ENCODE measurements around the gene CD6. TPM values are rescaled to one million over a fixed set of nuclear protein-coding genes. Genes with fewer than 3 reads are reported as not detected.

Gene CD6
- total RNA-seq, 6 experiments from 2014 or later, result 0.29 to 2.4 (median 0.52) TPM

DNA sequence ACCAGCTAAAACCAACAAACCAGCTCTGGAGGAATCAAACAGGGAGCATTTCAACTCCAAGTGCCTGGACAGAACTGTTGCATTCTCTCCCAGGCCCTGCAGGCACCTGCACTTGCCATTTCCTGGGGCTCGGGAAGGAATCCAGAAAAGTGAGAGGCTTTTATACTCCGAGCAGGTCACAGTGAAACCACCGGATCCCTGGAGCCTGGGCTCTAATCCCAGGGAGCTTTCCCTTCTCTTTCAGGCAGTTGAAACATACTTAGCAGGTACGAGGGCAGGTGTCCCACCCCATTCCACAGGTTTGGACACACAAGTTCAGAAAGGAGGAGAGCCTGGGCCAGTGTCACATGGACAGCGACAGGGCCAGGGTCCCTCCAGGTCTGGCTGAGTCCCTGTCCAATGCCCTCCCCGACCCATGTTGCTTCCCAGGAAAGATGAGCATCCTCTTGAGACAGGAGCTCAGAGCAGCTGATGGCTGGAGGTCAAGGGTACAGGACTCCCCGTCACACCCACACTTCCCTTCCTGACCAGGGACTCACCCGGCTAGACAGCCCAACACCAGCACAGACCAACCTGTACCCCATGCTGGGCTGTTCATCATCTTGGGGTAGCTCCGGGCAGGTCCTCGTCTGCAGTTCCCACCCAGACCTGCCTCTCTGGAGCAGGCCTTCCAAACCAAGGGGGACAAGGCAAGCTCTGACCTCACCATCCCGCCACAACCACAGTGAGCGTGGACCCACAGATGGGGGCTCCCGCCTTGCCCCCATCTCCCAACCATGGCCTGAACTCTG, 80.9 kb downstream of the CD6 start:
- Histone ChIP-seq H3K4me3 (no peak overlapping the region), H3K4me1 (no peaks in the 10 kb centered on the region), H3K36me3 (no peaks in the 10 kb centered on the region), H3K27ac (no peak overlapping the region), H3K9me3 (no peaks in the 10 kb centered on the region), H3K27me3 (no peaks in the 10 kb centered on the region)
- peak in 1 of 3 donors; percentile 36 for DNase-seq
- no peak for TF ChIP-seq CTCF (IDR thresholded peaks at IDR 0.05)
- TF ChIP-seq POLR2A (IDR thresholded peaks at IDR 0.05), result no peak
- no peak for ATAC-seq
- intact Hi-C loops (cut with DNase I), result no loop called here
- 62% methylated on average over 4 of the region's 13 CpGs for WGBS (ENCODE audit: insufficient coverage, low coverage, low lambda C conversion rate, missing lambda C conversion rate)

DNA sequence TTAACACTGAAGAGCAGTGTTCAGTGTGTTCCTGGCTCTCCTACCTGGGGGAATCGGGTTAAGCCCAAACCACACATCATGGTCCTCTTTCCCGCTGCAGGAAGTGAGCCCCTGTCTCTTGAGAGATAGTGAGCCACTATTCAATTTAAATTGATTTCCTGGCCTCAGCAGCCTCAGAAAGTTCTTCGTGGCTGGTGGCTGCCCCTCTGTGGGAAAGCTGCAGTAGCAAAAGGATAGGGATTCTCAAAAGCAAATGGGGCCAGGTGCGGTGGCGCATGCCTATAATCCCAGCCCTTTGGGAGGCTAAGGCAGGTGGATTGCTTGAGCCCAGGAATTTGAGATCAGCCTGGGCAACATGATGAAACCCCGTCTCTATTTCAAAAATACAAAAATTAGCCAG, 81.7 kb downstream of the CD6 start:
- Histone ChIP-seq H3K27me3 (no peaks in the 10 kb centered on the region), H3K9me3 (no peaks in the 10 kb centered on the region), H3K4me1 (no peaks in the 10 kb centered on the region), H3K4me3 (no peak overlapping the region), H3K27ac (no peak overlapping the region), H3K36me3 (no peaks in the 10 kb centered on the region)
- WGBS (ENCODE audit: insufficient coverage, low coverage, low lambda C conversion rate, missing lambda C conversion rate), result 61% methylated on average over 6 of the region's 6 CpGs
- DNase-seq (no peak), ATAC-seq (no peak)
- TF ChIP-seq POLR2A (IDR thresholded peaks at IDR 0.05), result no peak
- no peak for TF ChIP-seq CTCF (IDR thresholded peaks at IDR 0.05)
- intact Hi-C loops (cut with DNase I), result no loop called here

- no peaks in the 10 kb centered on the region for H3K9me3 ChIP-seq
- no peak overlapping the region for H3K4me3 ChIP-seq
- no peaks in the 10 kb centered on the region for H3K4me1 ChIP-seq
- no peaks in the 10 kb centered on the region for H3K27me3 ChIP-seq
- DNase-seq (peak in 1 of 3 donors; percentile 3), ATAC-seq (no peak)
- 68% methylated on average over 3 of the region's 3 CpGs for WGBS (ENCODE audit: insufficient coverage, low coverage, low lambda C conversion rate, missing lambda C conversion rate)
- H3K27ac ChIP-seq, result no peak overlapping the region
- TF ChIP-seq CTCF (IDR thresholded peaks at IDR 0.05) (no peak), POLR2A (IDR thresholded peaks at IDR 0.05) (no peak)
- intact Hi-C loops (cut with DNase I), result no loop called here
- no peaks in the 10 kb centered on the region for H3K36me3 ChIP-seq
Measured at GRCh38 chr11:61054513-61054912, 83.0 kb downstream of the CD6 start.

DNA sequence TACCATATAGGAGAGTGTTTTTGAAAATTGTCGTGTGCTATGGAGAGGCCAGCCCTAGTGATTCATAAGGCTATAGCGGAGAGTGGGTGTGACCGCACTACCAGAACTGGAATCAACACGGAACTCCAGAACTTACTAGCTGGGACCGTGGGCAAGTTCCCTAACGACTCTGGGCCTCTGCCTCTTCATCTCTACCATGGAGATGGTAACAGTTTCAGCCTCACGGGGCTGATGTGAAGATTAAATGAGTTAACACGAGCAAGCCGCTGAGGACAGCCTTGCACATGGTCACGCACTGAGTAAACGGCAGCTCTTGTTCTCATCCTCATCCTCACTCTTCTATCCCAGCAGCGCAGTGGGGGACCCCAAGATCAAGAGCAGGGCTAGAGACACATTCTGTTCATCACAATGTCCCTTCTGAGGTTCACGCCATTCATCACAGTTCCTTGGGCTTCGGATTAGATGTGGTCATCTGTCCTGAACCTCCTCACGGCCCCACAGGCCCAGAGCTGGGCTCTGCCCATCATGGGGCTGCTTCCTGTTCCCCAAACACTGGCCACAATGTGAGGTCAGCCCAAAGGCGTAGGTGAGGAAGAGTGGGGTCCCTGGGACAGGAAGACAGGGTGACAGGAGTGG, 83.6 kb downstream of the CD6 start:
- no peak for TF ChIP-seq POLR2A (IDR thresholded peaks at IDR 0.05)
- no peak for TF ChIP-seq CTCF (IDR thresholded peaks at IDR 0.05)
- H3K27me3 ChIP-seq, result no peaks in the 10 kb centered on the region
- ATAC-seq (peak in 2 of 4 donors; percentile 18 to 19), DNase-seq (peak in 1 of 3 donors; percentile 29)
- H3K4me1 ChIP-seq, result no peaks in the 10 kb centered on the region
- WGBS (ENCODE audit: insufficient coverage, low coverage, low lambda C conversion rate, missing lambda C conversion rate), result 78% methylated on average over 7 of the region's 16 CpGs
- no peaks in the 10 kb centered on the region for H3K36me3 ChIP-seq
- H3K9me3 ChIP-seq, result no peaks in the 10 kb centered on the region
- no peak overlapping the region for H3K4me3 ChIP-seq
- H3K27ac ChIP-seq, result no peak overlapping the region
- intact Hi-C loops (cut with DNase I), result no loop called here

Measured in right lobe of liver (tissue), 6 donors.